ENCODE results near the gene AHI1.

GRCh38 chr6:135311446-135312200 lies 185.9 kb downstream of the AHI1 start:
- TF ChIP-seq, protein P1, sequence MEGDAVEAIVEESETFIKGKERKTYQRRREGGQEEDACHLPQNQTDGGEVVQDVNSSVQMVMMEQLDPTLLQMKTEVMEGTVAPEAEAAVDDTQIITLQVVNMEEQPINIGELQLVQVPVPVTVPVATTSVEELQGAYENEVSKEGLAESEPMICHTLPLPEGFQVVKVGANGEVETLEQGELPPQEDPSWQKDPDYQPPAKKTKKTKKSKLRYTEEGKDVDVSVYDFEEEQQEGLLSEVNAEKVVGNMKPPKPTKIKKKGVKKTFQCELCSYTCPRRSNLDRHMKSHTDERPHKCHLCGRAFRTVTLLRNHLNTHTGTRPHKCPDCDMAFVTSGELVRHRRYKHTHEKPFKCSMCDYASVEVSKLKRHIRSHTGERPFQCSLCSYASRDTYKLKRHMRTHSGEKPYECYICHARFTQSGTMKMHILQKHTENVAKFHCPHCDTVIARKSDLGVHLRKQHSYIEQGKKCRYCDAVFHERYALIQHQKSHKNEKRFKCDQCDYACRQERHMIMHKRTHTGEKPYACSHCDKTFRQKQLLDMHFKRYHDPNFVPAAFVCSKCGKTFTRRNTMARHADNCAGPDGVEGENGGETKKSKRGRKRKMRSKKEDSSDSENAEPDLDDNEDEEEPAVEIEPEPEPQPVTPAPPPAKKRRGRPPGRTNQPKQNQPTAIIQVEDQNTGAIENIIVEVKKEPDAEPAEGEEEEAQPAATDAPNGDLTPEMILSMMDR (IDR thresholded peaks at IDR 0.05; ENCODE audit: low read depth, low read length): no peak
- TF ChIP-seq EZH2phosphoT487 (IDR thresholded peaks at IDR 0.05; ENCODE audit: low read depth): no peak

Measured in OCI-LY3 (cell line).